Measurements from ENCODE around the gene ADAM23.
A peak's percentile ranks its signal among the peaks of the same experiment; 100 is the strongest.
"Not testable (repeated sequence)": the region's sequence is repeated elsewhere in the genome, so short reads cannot be mapped to it uniquely, and the experiment has no call there.

The ADAM23 gene

GRCh38 chr2:206442833-206443734 is at the start of gene ADAM23:
ADAM23 (plus strand) TSS chr2:206443532; CDS start chr2:206443867, 335 bp downstream.
- peak; percentile 17 for DNase-seq

GRCh38 chr2:206396211-206396610 is 47.1 kb upstream of the ADAM23 start:
- no peak for DNase-seq

- not testable (repeated sequence) for DNase-seq
Measured at GRCh38 chr2:206402956-206403569, 40.3 kb upstream of the ADAM23 start.

GRCh38 chr2:206408323-206409320 is 34.7 kb upstream of the ADAM23 start:
- DNase-seq = no peak

GRCh38 chr2:206410714-206411113 is 32.6 kb upstream of the ADAM23 start:
- DNase-seq = no peak

- DNase-seq = no peak
Measured at GRCh38 chr2:206415618-206416243, 27.6 kb upstream of the ADAM23 start.

- DNase-seq = no peak
Measured at GRCh38 chr2:206418968-206419367, 24.4 kb upstream of the ADAM23 start.

- DNase-seq = no peak
Measured at GRCh38 chr2:206420721-206421120, 22.6 kb upstream of the ADAM23 start.

GRCh38 chr2:206422493-206422892 is 20.8 kb upstream of the ADAM23 start:
- no peak for DNase-seq

- no peak for DNase-seq
Measured at GRCh38 chr2:206423147-206423546, 20.2 kb upstream of the ADAM23 start.

- DNase-seq = no peak
Measured at GRCh38 chr2:206424134-206424533, 19.2 kb upstream of the ADAM23 start.

- DNase-seq = no peak
Measured at GRCh38 chr2:206428783-206429182, 14.5 kb upstream of the ADAM23 start.

- DNase-seq = no peak
Measured at GRCh38 chr2:206430452-206430851, 12.9 kb upstream of the ADAM23 start.

GRCh38 chr2:206431439-206431838 is 11.9 kb upstream of the ADAM23 start:
- no peak for DNase-seq

- no peak for DNase-seq
Measured at GRCh38 chr2:206432193-206433082, 10.9 kb upstream of the ADAM23 start.

- DNase-seq = no peak
Measured at GRCh38 chr2:206433190-206433589, 10.1 kb upstream of the ADAM23 start.

- no peak for DNase-seq
Measured at GRCh38 chr2:206433686-206434085, 9.6 kb upstream of the ADAM23 start.

GRCh38 chr2:206435742-206436141 is 7.6 kb upstream of the ADAM23 start:
- no peak for DNase-seq

GRCh38 chr2:206438196-206438724 is 5.1 kb upstream of the ADAM23 start:
- no peak for DNase-seq

GRCh38 chr2:206442474-206442832 is 879 bp upstream of the ADAM23 start:
- DNase-seq = no peak

All from GOT3 (cell line).